ENCODE results near the gene GPR150.

GPR150 gene

GRCh38 chr5:95652849-95653248 is 33.0 kb downstream of the GPR150 start:
- DNase-seq (ENCODE audit: low spot score): no peak

GRCh38 chr5:95654196-95654595 is 34.3 kb downstream of the GPR150 start:
- no peak for DNase-seq (ENCODE audit: low spot score)

GRCh38 chr5:95655575-95655974 is 35.7 kb downstream of the GPR150 start:
- no peak for DNase-seq (ENCODE audit: low spot score)

GRCh38 chr5:95660060-95660459 is 40.2 kb downstream of the GPR150 start:
- no peak for DNase-seq (ENCODE audit: low spot score)

GRCh38 chr5:95662946-95663345 is 43.1 kb downstream of the GPR150 start:
- DNase-seq (ENCODE audit: low spot score): no peak

GRCh38 chr5:95664204-95664786 is 44.4 kb downstream of the GPR150 start:
- DNase-seq (ENCODE audit: low spot score): peak; percentile 56

GRCh38 chr5:95667061-95667618 is 47.3 kb downstream of the GPR150 start:
- no peak for DNase-seq (ENCODE audit: low spot score)

- DNase-seq (ENCODE audit: low spot score): no peak
Measured at GRCh38 chr5:95667678-95668077, 47.8 kb downstream of the GPR150 start.

- DNase-seq (ENCODE audit: low spot score): no peak
Measured at GRCh38 chr5:95668216-95668615, 48.3 kb downstream of the GPR150 start.

- no peak for DNase-seq (ENCODE audit: low spot score)
Measured at GRCh38 chr5:95668728-95669127, 48.8 kb downstream of the GPR150 start.

GRCh38 chr5:95669540-95669939 is 49.7 kb downstream of the GPR150 start:
- DNase-seq (ENCODE audit: low spot score): peak; percentile 69

GRCh38 chr5:95669985-95670384 is 50.1 kb downstream of the GPR150 start:
- DNase-seq (ENCODE audit: low spot score): no peak

GRCh38 chr5:95670568-95670967 is 50.7 kb downstream of the GPR150 start:
- no peak for DNase-seq (ENCODE audit: low spot score)
